Measurements from ENCODE around the gene CCNK. TPM values are rescaled to one million over a fixed set of nuclear protein-coding genes. Genes with fewer than 3 reads are reported as not detected.

The CCNK gene
- total and polyA plus RNA-seq, 12 donors: 10.9 to 41.0 (median 30.3) TPM

- no peak for ATAC-seq
- H3K36me3 ChIP-seq: no peaks in the 10 kb centered on the region
- WGBS, 2 donors: 61 to 68% methylated on average over 13 of the region's 13 CpGs
- intact Hi-C loops (cut with DNase I): no loop called here
- no peaks in the 10 kb centered on the region for H3K9me3 ChIP-seq
- no peaks in the 10 kb centered on the region for H3K27me3 ChIP-seq
- no peak for TF ChIP-seq CTCF (IDR thresholded peaks at IDR 0.05)
- H3K4me1 ChIP-seq: peaks cover 0 to 56% (median 32%) of the 10 kb centered on the region in 9 donors
- H3K4me3 ChIP-seq: no peak overlapping the region
- no peak for DNase-seq
- H3K27ac ChIP-seq: no peak overlapping the region
Measured at GRCh38 chr14:99546234-99546879, 65.1 kb downstream of the CCNK start.

GRCh38 chr14:99548255-99548654, 67.0 kb downstream of the CCNK start:
- Histone ChIP-seq H3K4me1 (peaks cover 0 to 54% (median 28%) of the 10 kb centered on the region in 9 donors), H3K4me3 (no peak overlapping the region), H3K36me3 (no peaks in the 10 kb centered on the region), H3K9me3 (no peaks in the 10 kb centered on the region), H3K27me3 (no peaks in the 10 kb centered on the region), H3K27ac (no peak overlapping the region)
- no peak for DNase-seq
- no peak for ATAC-seq
- TF ChIP-seq CTCF (IDR thresholded peaks at IDR 0.05): no peak
- 91% methylated on average over 18 of the region's 18 CpGs for WGBS, 2 donors
- intact Hi-C loops (cut with DNase I): no loop called here

- H3K27me3 ChIP-seq: no peaks in the 10 kb centered on the region
- no peak for TF ChIP-seq CTCF (IDR thresholded peaks at IDR 0.05)
- H3K27ac ChIP-seq: no peak overlapping the region
- no peaks in the 10 kb centered on the region for H3K9me3 ChIP-seq
- WGBS, 2 donors: 75 to 76% methylated on average over 10 of the region's 10 CpGs
- no peak overlapping the region for H3K4me3 ChIP-seq
- no peaks in the 10 kb centered on the region for H3K36me3 ChIP-seq
- ATAC-seq (no peak), DNase-seq (no peak)
- H3K4me1 ChIP-seq: peaks cover 0 to 61% (median 36%) of the 10 kb centered on the region in 9 donors
- intact Hi-C loops (cut with DNase I): no loop called here
Measured at GRCh38 chr14:99548871-99549515, 67.8 kb downstream of the CCNK start.

GRCh38 chr14:99549684-99550083, 68.5 kb downstream of the CCNK start:
- Histone ChIP-seq H3K4me3 (no peak overlapping the region), H3K27ac (no peak overlapping the region), H3K27me3 (no peaks in the 10 kb centered on the region), H3K36me3 (no peaks in the 10 kb centered on the region), H3K9me3 (no peaks in the 10 kb centered on the region), H3K4me1 (peaks cover 0 to 66% (median 42%) of the 10 kb centered on the region in 9 donors)
- no peak for TF ChIP-seq CTCF (IDR thresholded peaks at IDR 0.05)
- intact Hi-C loops (cut with DNase I): no loop called here
- 73 to 82% methylated on average over 10 of the region's 10 CpGs for WGBS, 2 donors
- DNase-seq (no peak), ATAC-seq (no peak)
